ENCODE measurements around the gene SGIP1. TPM values are rescaled to one million over a fixed set of nuclear protein-coding genes. Genes with fewer than 3 reads are reported as not detected.
"Not testable (repeated sequence)": the region's sequence is repeated elsewhere in the genome, so short reads cannot be mapped to it uniquely, and the experiment has no call there.

The SGIP1 gene
- total RNA-seq, 1 experiment from 2014 or later = 2.8 TPM

DNA sequence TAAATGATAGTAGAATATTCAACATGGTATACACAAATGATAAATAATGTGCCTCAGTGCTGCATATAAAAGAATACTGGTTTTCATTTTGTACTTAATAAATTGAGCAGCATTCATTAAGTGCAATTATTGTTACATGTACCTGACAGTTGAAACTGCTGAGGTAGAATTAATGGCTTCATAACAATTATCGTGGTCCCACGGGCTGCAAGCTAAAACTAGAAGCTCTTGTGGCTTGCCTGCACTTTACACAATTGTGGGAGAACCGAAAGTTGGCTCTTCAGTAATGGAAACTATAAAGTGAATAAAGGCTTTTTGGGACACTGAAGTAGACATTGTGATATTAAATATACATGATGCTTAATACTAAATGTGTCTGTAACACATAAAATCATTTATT is 243.9 kb downstream of the SGIP1 start:
- Histone ChIP-seq H3K27me3 (replicated peaks) (peaks cover 7% of the 10 kb centered on the region; the same call in 1 of the 2 replicates), H3K4me3 (no peak overlapping the region), H3K9me3 (replicated peaks) (no peaks in the 10 kb centered on the region), H3K27ac (no peak overlapping the region), H3K4me1 (replicated peaks) (no peaks in the 10 kb centered on the region), H3K36me3 (no peaks in the 10 kb centered on the region)
- DNase-seq (ENCODE audit: low read depth in 1 of 2, low spot score in 2 of 2) = no peak

GRCh38 chr1:66778266-66778665 is 244.3 kb downstream of the SGIP1 start:
- Histone ChIP-seq H3K4me1 (replicated peaks) (no peaks in the 10 kb centered on the region), H3K27me3 (replicated peaks) (peaks cover 7% of the 10 kb centered on the region; the same call in 1 of the 2 replicates), H3K9me3 (replicated peaks) (no peaks in the 10 kb centered on the region), H3K4me3 (no peak overlapping the region), H3K36me3 (no peaks in the 10 kb centered on the region), H3K27ac (no peak overlapping the region)
- DNase-seq (ENCODE audit: low read depth in 1 of 2, low spot score in 2 of 2) = no peak

GRCh38 chr1:66778969-66779368 is 245.0 kb downstream of the SGIP1 start:
- Histone ChIP-seq H3K36me3 (no peaks in the 10 kb centered on the region), H3K4me1 (replicated peaks) (no peaks in the 10 kb centered on the region), H3K27me3 (replicated peaks) (peaks cover 7% of the 10 kb centered on the region; the same call in 1 of the 2 replicates), H3K4me3 (peak overlapping the region; percentile 17), H3K27ac (no peak overlapping the region), H3K9me3 (replicated peaks) (no peaks in the 10 kb centered on the region)
- no peak for DNase-seq (ENCODE audit: low read depth in 1 of 2, low spot score in 2 of 2)

DNA sequence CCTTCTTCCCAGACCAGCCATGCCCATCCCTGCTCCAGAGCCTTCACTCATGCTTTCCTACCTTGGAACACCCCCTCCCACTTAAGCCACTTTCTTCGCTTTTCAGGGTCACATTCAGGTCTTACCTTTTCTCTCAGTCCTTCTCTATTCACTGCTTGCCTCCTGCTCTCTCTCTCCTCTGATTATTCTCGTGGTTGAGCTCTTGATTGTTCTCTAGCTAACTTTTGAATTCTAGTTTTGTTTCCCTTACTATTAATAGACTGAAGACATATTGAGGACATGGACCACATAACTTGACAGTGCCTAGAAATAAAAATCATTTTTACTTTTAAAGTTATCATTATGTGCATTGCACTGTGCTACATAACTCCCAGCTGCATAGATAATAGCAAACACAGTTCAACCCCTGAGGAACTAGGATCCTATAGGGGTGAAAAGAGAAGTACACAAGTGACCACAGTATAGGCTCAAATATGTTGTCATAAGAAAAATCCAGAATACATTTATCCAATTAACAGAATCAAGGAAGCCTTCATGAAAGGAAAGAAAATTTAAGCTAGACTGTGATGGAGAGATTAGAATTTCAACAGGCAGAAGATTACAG is 245.6 kb downstream of the SGIP1 start:
- Histone ChIP-seq H3K36me3 (no peaks in the 10 kb centered on the region), H3K4me3 (no peak overlapping the region), H3K4me1 (replicated peaks) (no peaks in the 10 kb centered on the region), H3K9me3 (replicated peaks) (no peaks in the 10 kb centered on the region), H3K27ac (no peak overlapping the region), H3K27me3 (replicated peaks) (peaks cover 7% of the 10 kb centered on the region; the same call in 1 of the 2 replicates)
- no peak for DNase-seq (ENCODE audit: low read depth in 1 of 2, low spot score in 2 of 2)

DNA sequence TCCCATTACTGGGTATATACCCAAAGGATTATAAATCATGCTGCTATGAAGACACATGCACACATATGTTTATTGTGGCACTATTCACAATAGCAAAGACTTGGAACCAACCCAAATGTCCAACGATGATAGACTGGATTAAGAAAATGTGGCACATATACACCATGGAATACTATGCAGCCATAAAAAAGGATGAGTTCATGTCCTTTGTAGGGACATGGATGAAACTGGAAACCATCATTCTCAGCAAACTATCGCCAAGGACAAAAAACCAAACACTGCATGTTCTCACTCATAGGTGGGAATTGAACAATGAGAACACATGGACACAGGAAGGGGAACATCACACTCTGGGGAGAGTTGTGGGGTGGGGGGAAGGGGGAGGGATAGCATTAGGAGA is 251.8 kb downstream of the SGIP1 start:
- DNase-seq (ENCODE audit: low read depth in 1 of 2, low spot score in 2 of 2); H3K4me3 ChIP-seq; H3K27me3 ChIP-seq (replicated peaks); H3K27ac ChIP-seq; H3K9me3 ChIP-seq (replicated peaks); H3K36me3 ChIP-seq; H3K4me1 ChIP-seq (replicated peaks): not testable (repeated sequence)

- no peak for DNase-seq (ENCODE audit: low read depth in 1 of 2, low spot score in 2 of 2)
- H3K4me1 ChIP-seq (replicated peaks) = no peaks in the 10 kb centered on the region
These were observed 253.7 kb downstream of the SGIP1 start for GRCh38 chr1:66787641-66788040.

DNA sequence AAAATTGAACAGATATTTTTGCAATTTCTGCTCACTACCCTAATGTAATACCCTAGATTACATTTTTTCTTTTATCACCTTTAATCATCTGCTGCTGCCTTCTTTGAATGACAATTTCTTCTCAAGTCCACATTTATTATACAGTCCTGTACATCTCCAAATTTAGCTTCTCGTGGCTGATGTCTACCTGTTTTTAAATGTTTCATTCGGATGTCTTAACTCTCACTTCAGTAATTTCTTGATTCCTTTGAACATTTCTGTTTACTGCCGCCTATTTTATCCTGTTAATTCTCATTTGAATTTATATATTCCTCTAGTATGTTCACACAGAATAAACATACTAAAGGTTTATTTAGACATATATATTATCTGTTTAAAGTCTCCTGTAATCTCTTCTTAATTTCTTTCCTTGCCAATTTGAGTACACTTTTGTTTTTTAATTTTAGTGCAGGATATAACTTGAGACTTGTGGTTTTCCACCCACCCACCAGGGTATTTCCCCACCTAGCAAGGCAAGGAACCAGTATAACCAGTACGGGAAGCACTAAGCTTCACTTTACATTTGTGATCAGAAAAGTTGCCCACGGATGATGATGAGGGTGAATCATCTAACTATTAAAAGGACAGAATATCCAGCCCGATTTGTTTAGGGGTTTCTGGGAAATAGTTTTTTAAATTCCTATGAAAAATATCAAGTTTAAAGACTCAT is 254.4 kb downstream of the SGIP1 start:
- Histone ChIP-seq H3K27ac (no peak overlapping the region), H3K27me3 (replicated peaks) (no peaks in the 10 kb centered on the region), H3K36me3 (no peaks in the 10 kb centered on the region), H3K4me1 (replicated peaks) (no peaks in the 10 kb centered on the region), H3K4me3 (no peak overlapping the region), H3K9me3 (replicated peaks) (no peaks in the 10 kb centered on the region)
- DNase-seq (ENCODE audit: low read depth in 1 of 2, low spot score in 2 of 2) = no peak

More at GRCh38 chr1:66787641-66788040, 253.7 kb downstream of the SGIP1 start:
- Histone ChIP-seq H3K4me3 (no peak overlapping the region), H3K27ac (no peak overlapping the region), H3K9me3 (replicated peaks) (no peaks in the 10 kb centered on the region), H3K36me3 (no peaks in the 10 kb centered on the region), H3K27me3 (replicated peaks) (no peaks in the 10 kb centered on the region)

DNA sequence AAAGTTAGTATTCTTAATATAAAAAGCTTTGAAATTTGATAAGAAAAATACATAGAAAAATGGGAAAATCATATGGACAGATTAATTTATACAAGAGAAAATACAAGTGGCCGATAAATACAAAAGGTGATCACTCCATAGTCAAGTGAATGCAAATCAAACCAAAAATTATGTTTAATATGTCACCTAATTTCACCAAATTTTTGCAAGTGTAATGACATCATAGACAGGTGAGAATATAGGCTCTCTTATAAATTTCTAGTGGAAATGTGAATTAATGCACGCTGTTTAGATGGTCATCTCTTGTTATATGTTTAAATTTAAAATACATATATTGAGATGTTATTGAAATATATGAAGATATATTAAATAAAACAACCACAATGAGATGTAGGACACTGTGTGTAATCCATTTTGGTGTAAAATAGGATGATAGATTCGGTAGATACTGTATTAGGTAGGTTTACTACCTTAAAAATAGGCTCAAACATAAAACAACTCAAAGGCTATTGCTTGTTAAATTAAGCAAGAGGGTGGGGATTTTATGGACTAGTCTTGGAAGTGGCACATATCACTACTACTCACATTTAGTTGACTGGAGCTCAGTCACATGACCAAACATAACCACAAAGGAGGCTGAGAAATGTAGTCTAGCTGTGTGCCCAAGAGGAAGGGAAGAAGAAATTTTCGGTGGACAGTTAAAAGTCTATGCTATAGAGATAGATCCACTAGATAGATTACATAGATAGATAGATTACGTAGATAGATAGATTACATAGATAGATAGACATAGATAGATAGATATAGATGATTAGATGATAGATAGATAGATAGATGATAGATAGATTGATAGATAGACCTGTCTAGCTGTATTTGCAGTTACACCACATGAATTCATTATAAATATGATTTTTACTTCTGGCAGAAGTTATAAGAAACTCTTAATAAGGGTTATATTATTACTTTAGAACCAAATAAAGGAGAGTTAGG is 258.0 kb downstream of the SGIP1 start:
- no peaks in the 10 kb centered on the region for H3K4me1 ChIP-seq (replicated peaks)
- H3K9me3 ChIP-seq (replicated peaks) = no peaks in the 10 kb centered on the region
- no peaks in the 10 kb centered on the region for H3K27me3 ChIP-seq (replicated peaks)
- DNase-seq (ENCODE audit: low read depth in 1 of 2, low spot score in 2 of 2) = no peak
- H3K27ac ChIP-seq = no peak overlapping the region
- H3K4me3 ChIP-seq = no peak overlapping the region
- no peaks in the 10 kb centered on the region for H3K36me3 ChIP-seq

- not testable (repeated sequence) for DNase-seq (ENCODE audit: low read depth in 1 of 2, low spot score in 2 of 2); H3K4me1 ChIP-seq (replicated peaks); H3K27ac ChIP-seq; H3K9me3 ChIP-seq (replicated peaks); H3K27me3 ChIP-seq (replicated peaks); H3K4me3 ChIP-seq; H3K36me3 ChIP-seq
These were observed 261.9 kb downstream of the SGIP1 start for GRCh38 chr1:66795839-66796238.

Other genes with a start within 250 kb of the SGIP1 start
- not detected in 2 replicates for gene DYNLT5, start 218.3 kb downstream of the SGIP1 start, total RNA-seq (2014; rRNA removed; shearing (Covaris generic))